ENCODE data around the gene TRPM6.
A peak's percentile ranks its signal among the peaks of the same experiment; 100 is the strongest.
"Not testable (repeated sequence)": the region's sequence is repeated elsewhere in the genome, so short reads cannot be mapped to it uniquely, and the experiment has no call there.

TRPM6 gene

GRCh38 chr9:74907085-74907484 lies 19.4 kb upstream of the TRPM6 start:
- H3K4me3 ChIP-seq (replicated peaks; ENCODE audit: low read depth, low read length) = no peak overlapping the region

GRCh38 chr9:74901001-74901400 lies 13.3 kb upstream of the TRPM6 start:
- H3K4me3 ChIP-seq (replicated peaks; ENCODE audit: low read depth, low read length) = no peak overlapping the region
- no peak for TF ChIP-seq CTCF (IDR thresholded peaks at IDR 0.05; ENCODE audit: low read length, missing control alignments)
- DNase-seq (ENCODE audit: low read depth) = no peak

More at GRCh38 chr9:74907085-74907484, 19.4 kb upstream of the TRPM6 start:
- no peak for TF ChIP-seq CTCF (IDR thresholded peaks at IDR 0.05; ENCODE audit: low read length, missing control alignments)
- DNase-seq (ENCODE audit: low read depth) = no peak

DNA sequence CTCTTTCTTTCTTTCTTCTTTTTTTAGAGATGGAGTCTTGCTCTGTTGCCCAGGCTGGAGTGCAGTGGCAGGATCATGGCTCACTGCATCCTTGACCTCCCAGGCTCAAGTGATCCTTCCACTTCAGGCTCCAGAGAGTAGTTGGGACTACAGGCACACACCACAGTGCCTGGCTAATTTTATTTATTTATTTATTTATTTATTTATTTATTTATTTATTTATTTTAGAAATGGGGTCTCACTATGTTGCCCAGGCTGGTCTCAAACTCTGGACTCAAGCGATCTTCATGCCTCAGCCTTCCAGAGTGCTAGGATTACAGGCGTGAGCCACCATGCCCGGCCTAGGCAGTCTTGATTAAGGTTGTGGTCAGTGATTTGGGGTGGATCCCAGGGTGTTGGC lies 728 bp upstream of the TRPM6 start:
- not testable (repeated sequence) for H3K4me3 ChIP-seq (replicated peaks; ENCODE audit: low read depth, low read length); DNase-seq (ENCODE audit: low read depth)

- DNase-seq (ENCODE audit: low read depth) = no peak
- peak overlapping the region; percentile 66 for H3K4me3 ChIP-seq (replicated peaks; ENCODE audit: low read depth, low read length)
- TF ChIP-seq CTCF (IDR thresholded peaks at IDR 0.05; ENCODE audit: low read length, missing control alignments) = no peak
These were observed 255 bp upstream of the TRPM6 start for GRCh38 chr9:74887981-74888370.

- DNase-seq (ENCODE audit: low read depth) = no peak
- TF ChIP-seq CTCF (IDR thresholded peaks at IDR 0.05; ENCODE audit: low read length, missing control alignments) = no peak
These were observed 11.3 kb downstream of the TRPM6 start for GRCh38 chr9:74876382-74876949.

DNA sequence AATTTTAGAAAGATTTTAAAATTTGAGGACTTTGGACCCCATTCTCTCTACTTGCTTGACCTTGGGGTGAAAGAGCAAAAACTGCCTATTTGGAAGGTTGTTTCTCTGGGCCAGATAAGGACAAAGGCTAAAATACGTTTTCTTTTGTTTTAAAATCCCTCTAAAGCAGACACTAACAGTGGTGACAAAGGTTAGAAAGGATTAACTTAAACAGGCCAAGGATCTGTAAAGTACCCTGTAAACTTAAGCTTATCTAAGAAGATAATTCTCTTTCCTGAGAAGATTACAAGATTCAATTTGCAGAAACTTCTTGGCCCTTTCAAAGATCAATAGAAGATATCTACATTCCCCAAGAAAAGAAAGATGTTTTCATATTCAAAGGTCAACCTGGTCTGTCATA lies 12.1 kb downstream of the TRPM6 start:
- TF ChIP-seq CTCF (IDR thresholded peaks at IDR 0.05; ENCODE audit: low read length, missing control alignments) = no peak
- DNase-seq (ENCODE audit: low read depth) = no peak
- H3K4me3 ChIP-seq (replicated peaks; ENCODE audit: low read depth, low read length) = no peak overlapping the region

More at GRCh38 chr9:74876382-74876949, 11.3 kb downstream of the TRPM6 start:
- no peak overlapping the region for H3K4me3 ChIP-seq (replicated peaks; ENCODE audit: low read depth, low read length)

DNA sequence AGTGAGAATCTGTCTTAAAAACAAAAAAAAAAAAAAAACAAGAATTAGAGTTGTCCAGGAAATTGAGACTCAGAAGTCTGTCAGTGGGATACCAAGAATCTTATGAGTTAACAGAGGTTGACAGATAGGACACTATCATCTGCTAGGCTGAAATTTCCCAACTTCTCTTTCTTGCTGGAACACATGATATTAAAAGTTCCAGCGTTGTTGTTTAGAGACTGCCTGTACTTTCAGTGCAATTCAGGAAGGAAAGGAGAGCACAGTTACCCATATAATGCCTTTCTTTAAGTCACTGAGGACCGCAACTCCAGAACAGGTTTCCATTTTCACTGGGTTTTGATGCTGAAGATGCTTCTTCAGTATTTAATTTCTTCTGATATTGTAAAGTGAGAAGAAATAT lies 13.5 kb downstream of the TRPM6 start:
- no peak for DNase-seq (ENCODE audit: low read depth)
- no peak overlapping the region for H3K4me3 ChIP-seq (replicated peaks; ENCODE audit: low read depth, low read length)
- no peak for TF ChIP-seq CTCF (IDR thresholded peaks at IDR 0.05; ENCODE audit: low read length, missing control alignments)
